Measurements from ENCODE around the gene GCFC2. TPM values are rescaled to one million over a fixed set of nuclear protein-coding genes. Genes with fewer than 3 reads are reported as not detected.

GCFC2 gene
- 3.6 and 6.8 TPM in 2 replicates for total RNA-seq

GRCh38 chr2:75710577-75711253 is at the start of gene GCFC2:
TSS of gene GCFC2 (minus strand) at chr2:75710915. CDS start at chr2:75710855, 60 bp downstream.

GRCh38 chr2:75646583-75647425 is 63.9 kb downstream of the GCFC2 start, which contains the start of gene MRPL19:
TSS of gene MRPL19 (plus strand) at chr2:75646783. CDS start at chr2:75646808, 25 bp downstream.

Other genes with a start within 250 kb of the GCFC2 start
- 5.8 and 19.2 TPM in 2 replicates for gene EVA1A, start 150.0 kb downstream of the GCFC2 start, total RNA-seq
- gene MRPL19, start 64.1 kb downstream of the GCFC2 start, total RNA-seq = 22.4 and 27.0 TPM in 2 replicates

Measured in bronchial smooth muscle cell (primary cell).